GM21576 (cell line): ENCODE results near the gene BRD3.
"Not testable (repeated sequence)": the region's sequence is repeated elsewhere in the genome, so short reads cannot be mapped to it uniquely, and the experiment has no call there.

Source experiments
- ATAC-seq: cut with Tn5 transposase; IDR thresholded peaks from one replicate; pipeline ENCODE4 v1.9.1; 2021; ENCODE audit warnings: mild to moderate bottlenecking, moderate library complexity; ENCODE audit not compliant: unreplicated experiment

BRD3 gene

GRCh38 chr9:134067904-134068743 is at the start of gene BRD3:
BRD3 (minus strand) TSS chr9:134068026; CDS start chr9:134053477, 14,549 bp downstream.
- ATAC-seq = peak; percentile 58

- ATAC-seq = no peak
These were observed 44.7 kb upstream of the BRD3 start for GRCh38 chr9:134112561-134112960.

GRCh38 chr9:134111064-134111463 is 43.2 kb upstream of the BRD3 start:
- ATAC-seq = no peak

- no peak for ATAC-seq
These were observed 35.7 kb upstream of the BRD3 start for GRCh38 chr9:134103391-134103998.

GRCh38 chr9:134101623-134102149 is 33.9 kb upstream of the BRD3 start:
- ATAC-seq = no peak

GRCh38 chr9:134101133-134101532 is 33.3 kb upstream of the BRD3 start:
- ATAC-seq = not testable (repeated sequence)

GRCh38 chr9:134100040-134100439 is 32.2 kb upstream of the BRD3 start:
- ATAC-seq = no peak

GRCh38 chr9:134099123-134099761 is 31.4 kb upstream of the BRD3 start:
- no peak for ATAC-seq

- ATAC-seq = no peak
These were observed 22.1 kb upstream of the BRD3 start for GRCh38 chr9:134089972-134090371.

GRCh38 chr9:134088063-134088725 is 20.4 kb upstream of the BRD3 start:
- ATAC-seq = no peak

GRCh38 chr9:134085674-134086073 is 17.8 kb upstream of the BRD3 start:
- ATAC-seq = no peak

- no peak for ATAC-seq
These were observed 15.6 kb upstream of the BRD3 start for GRCh38 chr9:134083451-134083850.

GRCh38 chr9:134076644-134077043 is 8.8 kb upstream of the BRD3 start:
- no peak for ATAC-seq

- not testable (repeated sequence) for ATAC-seq
These were observed 7.9 kb upstream of the BRD3 start for GRCh38 chr9:134075689-134076088.

GRCh38 chr9:134073500-134073899 is 5.7 kb upstream of the BRD3 start:
- no peak for ATAC-seq

- ATAC-seq = not testable (repeated sequence)
These were observed 4.9 kb upstream of the BRD3 start for GRCh38 chr9:134072683-134073082.

- ATAC-seq = no peak
These were observed 3.3 kb upstream of the BRD3 start for GRCh38 chr9:134071149-134071548.

- ATAC-seq = no peak
These were observed 1.9 kb upstream of the BRD3 start for GRCh38 chr9:134069480-134070399.

- no peak for ATAC-seq
These were observed 1.1 kb upstream of the BRD3 start for GRCh38 chr9:134068744-134069479.
